GM12873 (cell line): Measurements from ENCODE around the gene FOSL2.

ENCODE experiments used
- TF ChIP-seq, protein P1 (sequence below): IDR thresholded peaks from 2 replicates; pipeline ENCODE4 v1.5.1; 2012; ENCODE audit warnings: low read depth, mild to moderate bottlenecking, moderate library complexity, low read length, control low read depth; ENCODE audit not compliant: insufficient read depth; ENCODE audit errors: missing control alignments

FOSL2 gene

GRCh38 chr2:28433215-28433614, 40.6 kb downstream of the FOSL2 start:
- TF ChIP-seq, protein P1, sequence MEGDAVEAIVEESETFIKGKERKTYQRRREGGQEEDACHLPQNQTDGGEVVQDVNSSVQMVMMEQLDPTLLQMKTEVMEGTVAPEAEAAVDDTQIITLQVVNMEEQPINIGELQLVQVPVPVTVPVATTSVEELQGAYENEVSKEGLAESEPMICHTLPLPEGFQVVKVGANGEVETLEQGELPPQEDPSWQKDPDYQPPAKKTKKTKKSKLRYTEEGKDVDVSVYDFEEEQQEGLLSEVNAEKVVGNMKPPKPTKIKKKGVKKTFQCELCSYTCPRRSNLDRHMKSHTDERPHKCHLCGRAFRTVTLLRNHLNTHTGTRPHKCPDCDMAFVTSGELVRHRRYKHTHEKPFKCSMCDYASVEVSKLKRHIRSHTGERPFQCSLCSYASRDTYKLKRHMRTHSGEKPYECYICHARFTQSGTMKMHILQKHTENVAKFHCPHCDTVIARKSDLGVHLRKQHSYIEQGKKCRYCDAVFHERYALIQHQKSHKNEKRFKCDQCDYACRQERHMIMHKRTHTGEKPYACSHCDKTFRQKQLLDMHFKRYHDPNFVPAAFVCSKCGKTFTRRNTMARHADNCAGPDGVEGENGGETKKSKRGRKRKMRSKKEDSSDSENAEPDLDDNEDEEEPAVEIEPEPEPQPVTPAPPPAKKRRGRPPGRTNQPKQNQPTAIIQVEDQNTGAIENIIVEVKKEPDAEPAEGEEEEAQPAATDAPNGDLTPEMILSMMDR = no peak

DNA sequence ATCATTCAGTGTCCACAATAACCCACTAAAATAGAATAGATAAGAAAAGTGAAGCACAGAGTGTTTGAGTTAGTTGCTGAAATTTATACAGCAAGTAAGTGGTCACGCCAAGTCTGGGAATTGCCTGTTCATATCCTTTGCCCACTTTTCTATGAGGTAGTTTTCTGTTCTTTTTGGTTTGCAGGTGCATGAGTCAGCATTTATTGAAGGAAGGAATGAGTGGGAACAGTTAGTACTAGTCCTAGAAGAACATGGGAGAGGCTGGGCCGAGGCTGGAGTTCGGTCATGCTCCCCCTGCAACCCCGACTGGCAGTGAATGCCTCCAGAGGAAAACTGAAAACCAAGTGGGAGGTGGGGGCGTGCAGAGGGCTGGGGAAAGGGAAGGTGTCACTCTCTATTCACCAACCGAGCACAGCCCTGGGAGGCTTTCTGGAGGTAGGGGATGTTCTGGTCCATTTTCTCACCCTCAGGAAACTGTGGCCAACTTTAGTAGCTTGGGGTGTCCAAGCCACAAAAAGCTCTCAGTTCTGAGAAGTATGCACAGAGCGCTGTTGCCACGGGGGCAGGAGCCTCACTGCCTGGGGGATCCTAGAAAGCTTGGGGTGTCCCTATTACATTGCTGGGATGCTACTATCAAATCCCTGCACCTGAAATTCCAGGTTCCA, 41.4 kb downstream of the FOSL2 start:
- TF ChIP-seq, protein P1 = no peak

DNA sequence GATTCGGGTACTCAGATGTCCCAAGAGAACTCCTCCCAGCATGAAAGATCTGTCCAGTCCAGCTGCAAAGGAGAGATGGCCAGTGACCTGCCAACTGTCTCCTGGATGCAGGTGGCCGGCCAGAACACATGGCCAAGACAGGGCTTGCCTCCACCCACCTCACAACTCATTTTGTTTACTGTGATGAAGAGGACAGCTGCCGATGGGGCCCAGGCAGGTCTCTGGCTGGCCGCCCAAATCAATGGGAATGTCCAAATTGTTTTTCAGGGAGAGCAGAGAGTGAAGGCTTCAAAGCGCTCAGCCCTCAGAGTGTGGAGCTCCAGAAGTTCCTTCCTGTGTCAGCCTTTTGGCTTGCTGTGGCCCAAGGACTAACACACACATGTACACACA, 41.9 kb downstream of the FOSL2 start:
- TF ChIP-seq, protein P1 = no peak

- TF ChIP-seq, protein P1 = no peak
Measured at GRCh38 chr2:28435241-28435640, 42.6 kb downstream of the FOSL2 start.

DNA sequence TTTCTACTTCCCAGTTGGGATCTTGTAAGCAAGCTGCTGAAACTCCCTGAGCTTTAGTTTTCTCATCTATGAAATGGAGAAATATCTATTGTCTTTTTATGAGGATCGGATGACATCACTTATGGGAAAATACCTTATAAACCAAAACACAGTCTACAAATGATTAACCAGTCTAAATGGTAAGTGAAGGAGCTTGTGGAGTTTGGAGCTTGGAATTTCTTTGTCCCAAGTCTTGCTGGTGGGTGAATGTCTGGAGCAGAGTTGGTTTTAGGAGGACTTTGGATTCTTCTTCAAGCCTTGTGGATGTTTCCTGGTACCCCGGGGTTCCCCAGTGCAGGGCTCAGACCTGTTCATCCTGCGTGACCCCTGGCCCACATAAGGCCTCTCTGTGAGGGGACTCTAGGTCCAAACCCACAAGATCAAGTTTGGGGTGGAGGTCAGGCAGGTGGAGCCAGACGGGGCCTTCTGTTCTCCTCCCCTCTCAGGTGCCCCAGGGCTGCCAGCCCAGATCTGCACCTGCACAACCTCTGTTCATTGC, 43.2 kb downstream of the FOSL2 start:
- TF ChIP-seq, protein P1 = no peak

DNA sequence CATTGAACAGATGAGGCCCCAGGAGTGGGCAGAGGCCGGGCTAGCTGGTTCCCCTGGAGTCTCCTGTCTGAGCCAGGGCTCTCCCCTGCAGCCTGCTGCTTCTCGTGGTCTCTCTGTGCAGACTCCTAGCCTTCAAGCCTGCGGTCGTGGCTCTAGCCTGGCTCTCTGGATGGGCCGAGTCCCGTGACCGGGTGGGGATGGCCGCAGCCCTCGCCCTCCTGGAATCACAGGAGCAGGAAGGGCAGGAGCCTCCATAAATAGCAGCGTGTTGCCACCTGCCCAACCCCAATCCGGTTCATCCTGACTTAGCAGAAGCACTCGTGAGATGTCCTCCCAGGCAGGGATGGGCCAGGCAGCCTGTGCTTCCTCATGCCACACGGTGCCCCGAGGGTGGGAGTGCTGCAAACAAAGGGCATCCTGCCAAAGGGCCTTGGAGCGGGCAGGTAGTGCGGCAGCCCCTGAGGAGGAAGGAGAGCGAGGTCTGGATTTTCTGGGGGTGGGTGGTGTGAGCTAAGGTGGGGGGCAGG, 43.9 kb downstream of the FOSL2 start:
- TF ChIP-seq, protein P1 = no peak

DNA sequence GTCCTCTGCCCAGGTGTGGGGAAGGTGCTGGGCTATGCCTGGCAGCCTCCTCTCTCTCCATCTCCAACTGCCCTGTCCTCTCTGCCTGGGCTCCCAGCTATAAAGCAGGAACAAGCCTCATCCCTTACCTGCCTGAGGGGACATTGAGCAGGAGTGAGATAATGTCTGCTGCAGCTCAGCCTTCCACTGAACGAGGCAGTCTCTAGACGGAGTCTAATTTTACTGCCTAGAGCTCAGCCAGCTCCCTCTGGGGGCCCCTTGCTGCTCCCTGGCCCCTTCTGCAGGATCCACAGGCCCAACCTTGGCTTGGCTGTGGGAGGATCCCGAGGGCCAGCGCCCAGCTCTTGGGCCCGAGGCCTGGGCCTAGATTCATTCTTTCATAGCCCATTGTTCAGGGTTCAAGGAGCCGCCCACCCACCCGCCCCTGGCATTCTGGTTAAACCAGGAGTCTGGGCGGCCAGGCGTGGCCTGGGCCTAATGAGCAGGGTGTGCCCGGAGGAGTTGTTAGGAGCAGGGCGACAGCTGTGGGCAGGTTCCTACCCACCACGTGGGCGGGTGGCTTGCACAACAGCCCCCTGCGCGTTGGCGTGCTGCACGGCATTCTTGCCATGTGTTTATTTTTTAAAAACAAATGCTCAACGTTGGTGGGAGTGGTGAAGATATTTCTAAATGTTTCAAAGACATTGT, 44.6 kb downstream of the FOSL2 start:
- TF ChIP-seq, protein P1 = no peak
